Colonic mucosa (tissue), 4 donors: ENCODE measurements around the gene SPX. TPM values are rescaled to one million over a fixed set of nuclear protein-coding genes. Genes with fewer than 3 reads are reported as not detected.

Experiments
- DNase-seq: peaks from one replicate; pipeline ENCODE4 v3.0.0-alpha.2; 2020
- H3K27ac ChIP-seq: fragments of 200-600 bp; one replicate; pipeline ENCODE4 v1.8.0; 2021
- H3K27me3 ChIP-seq: fragments of 200-600 bp; one replicate; pipeline ENCODE4 v1.8.0; 2021
- H3K36me3 ChIP-seq: fragments of 200-600 bp; one replicate; pipeline ENCODE4 v1.8.0; 2021
- H3K4me1 ChIP-seq: fragments of 200-600 bp; one replicate; pipeline ENCODE4 v1.8.0; 2021; ENCODE audit warnings: mild to moderate bottlenecking
- H3K4me3 ChIP-seq: fragments of 200-600 bp; one replicate; pipeline ENCODE4 v1.8.0; 2021
- H3K9ac ChIP-seq, 2 donors: one replicate each; pipeline ENCODE4 v1.7.0; 2013; ENCODE audit warnings: control low read depth in 2 of 2, low read depth in 2 of 2, low read length in 2 of 2
- H3K9me3 ChIP-seq: fragments of 200-600 bp; one replicate; pipeline ENCODE4 v1.8.0; 2021
- CTCF ChIP-seq: fragments of 200-600 bp; IDR thresholded peaks from one replicate; pipeline ENCODE4 v1.8.0; 2022; ENCODE audit warnings: antibody characterized with exemption, mild to moderate bottlenecking
- intact Hi-C: fragments of 100-400 bp; cut with DNase I; formaldehyde crosslinking; loops from one replicate; pipeline ENCODE4 v1.14.1; 2022
- total RNA-seq, 2 donors: library from RNA; stranded (reverse); fragmentation: NEBNext Ultra II Directional in 1 of 2; extraction: Animal tissue kit (Norgen Biotek cat#: 25700) in 1 of 2; gene quantifications; one replicate each; pipeline ENCODE4 v1.2.1, GENCODE V29; 2021
- donor health status: healthy.
- donor health status: DM: no; HTN: no; CAD: no.
- donor health status: DM: no; HTN: no; CAD: no.

The SPX gene
- total RNA-seq: not detected

GRCh38 chr12:21526053-21526452, at the start of gene SPX:
SPX (plus strand) TSS chr12:21526296; CDS start chr12:21526473, 177 bp downstream.
- Histone ChIP-seq H3K4me1 (no peaks in the 10 kb centered on the region), H3K9me3 (no peaks in the 10 kb centered on the region), H3K4me3 (peak within 1 kb of the TSS; percentile 49), H3K36me3 (no peaks in the 10 kb centered on the region), H3K27me3 (peaks cover 17% of the 10 kb centered on the region), H3K9ac (no peak within 1 kb of the TSS), H3K27ac (no peak within 1 kb of the TSS)
- no peak for DNase-seq
- intact Hi-C loops: no loop called here
- no peak for TF ChIP-seq CTCF

GRCh38 chr12:21476949-21477348, 49.1 kb upstream of the SPX start:
- no peak for TF ChIP-seq CTCF
- H3K9ac ChIP-seq: no peak overlapping the region
- intact Hi-C loops: no loop called here
- H3K4me3 ChIP-seq: no peak overlapping the region
- no peak for DNase-seq
- no peaks in the 10 kb centered on the region for H3K27me3 ChIP-seq
- no peaks in the 10 kb centered on the region for H3K4me1 ChIP-seq
- no peaks in the 10 kb centered on the region for H3K9me3 ChIP-seq
- H3K36me3 ChIP-seq: no peaks in the 10 kb centered on the region
- no peak overlapping the region for H3K27ac ChIP-seq

GRCh38 chr12:21478756-21479455, 47.2 kb upstream of the SPX start:
- no peak for DNase-seq
- H3K4me1 ChIP-seq: no peaks in the 10 kb centered on the region
- no peaks in the 10 kb centered on the region for H3K9me3 ChIP-seq
- H3K36me3 ChIP-seq: no peaks in the 10 kb centered on the region
- H3K4me3 ChIP-seq: no peak overlapping the region
- no peaks in the 10 kb centered on the region for H3K27me3 ChIP-seq
- intact Hi-C loops: no loop called here
- TF ChIP-seq CTCF: no peak
- H3K27ac ChIP-seq: no peak overlapping the region
- no peak overlapping the region for H3K9ac ChIP-seq

- H3K36me3 ChIP-seq: no peaks in the 10 kb centered on the region
- intact Hi-C loops: no loop called here
- TF ChIP-seq CTCF: no peak
- H3K4me3 ChIP-seq: no peak overlapping the region
- no peaks in the 10 kb centered on the region for H3K4me1 ChIP-seq
- no peak for DNase-seq
- H3K27me3 ChIP-seq: no peaks in the 10 kb centered on the region
- no peaks in the 10 kb centered on the region for H3K9me3 ChIP-seq
- H3K9ac ChIP-seq: no peak overlapping the region
- H3K27ac ChIP-seq: no peak overlapping the region
Measured at GRCh38 chr12:21483531-21483930, 42.6 kb upstream of the SPX start.

GRCh38 chr12:21485998-21486397, 40.1 kb upstream of the SPX start:
- Histone ChIP-seq H3K27ac (no peak overlapping the region), H3K4me3 (no peak overlapping the region), H3K4me1 (no peaks in the 10 kb centered on the region), H3K36me3 (no peaks in the 10 kb centered on the region), H3K27me3 (no peaks in the 10 kb centered on the region), H3K9ac (no peak overlapping the region), H3K9me3 (no peaks in the 10 kb centered on the region)
- intact Hi-C loops: no loop called here
- no peak for DNase-seq
- no peak for TF ChIP-seq CTCF
